ENCODE results near the gene NES. TPM values are rescaled to one million over a fixed set of nuclear protein-coding genes. Genes with fewer than 3 reads are reported as not detected.

The NES gene
- total RNA-seq, 4 donors from 2014 or later, result 13.9 to 34.3 (median 23.9) TPM

- no CpG with 5 or more reads among the region's 9 CpGs for WGBS, 2 donors (ENCODE audit: low coverage in 1 of 2)
- H3K27ac ChIP-seq, result peak overlapping the region in 1 of 4 donors; percentile 62
These were observed 34.0 kb upstream of the NES start for GRCh38 chr1:156711011-156711817.

DNA sequence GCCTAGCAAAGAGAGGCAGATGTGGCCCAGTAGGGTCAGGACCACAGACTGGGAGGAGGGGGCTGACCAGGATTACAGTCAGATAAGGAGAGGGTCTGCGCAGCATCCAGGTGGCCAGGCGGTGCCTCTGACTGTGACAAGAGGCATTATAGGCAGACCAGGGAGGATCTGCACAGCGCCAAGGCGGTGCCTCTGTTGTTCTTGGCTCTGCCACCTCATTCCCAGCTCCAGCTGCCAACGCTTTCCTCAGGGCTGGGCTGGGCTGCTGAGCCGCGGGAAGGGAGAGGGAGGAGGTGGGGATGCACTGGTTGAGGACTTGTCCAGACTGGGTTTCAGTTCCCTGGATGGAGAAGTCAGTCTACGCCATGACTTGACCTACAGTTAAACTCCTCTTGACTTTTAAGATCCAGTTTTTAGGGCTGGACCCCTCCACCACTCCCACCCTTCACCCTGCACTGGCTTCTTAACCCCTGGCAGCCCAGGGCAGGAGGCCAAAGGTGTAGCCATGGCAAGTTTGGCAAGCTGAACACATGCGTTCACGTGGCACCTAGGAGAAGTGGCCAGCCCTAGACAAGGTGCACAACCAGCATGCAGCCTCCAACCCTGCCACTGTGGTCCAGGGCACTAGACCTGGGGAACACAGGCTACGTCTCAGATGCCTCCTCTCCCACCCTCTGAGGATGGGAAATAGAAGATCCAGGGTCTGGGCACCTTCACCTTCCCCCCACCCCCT, 32.7 kb upstream of the NES start:
- peak overlapping the region in 3 of 4 donors; percentile 48 to 85 (median 62) for H3K27ac ChIP-seq

More at GRCh38 chr1:156711011-156711817, 34.0 kb upstream of the NES start:
- Histone ChIP-seq H3K27me3 (no peaks in the 10 kb centered on the region), H3K36me3 (peaks cover 0 to 10% of the 10 kb centered on the region in 2 donors), H3K4me1 (peaks cover 0 to 66% (median 26%) of the 10 kb centered on the region in 3 donors), H3K9me3 (no peaks in the 10 kb centered on the region), H3K4me3 (no peak overlapping the region)
- TF ChIP-seq EP300 (IDR thresholded peaks at IDR 0.05), result no peak
- TF ChIP-seq POLR2AphosphoS5 (IDR thresholded peaks at IDR 0.05), result no peak
- TF ChIP-seq POLR2A (IDR thresholded peaks at IDR 0.05), result no peak
- no peak for TF ChIP-seq CTCF (IDR thresholded peaks at IDR 0.05)
- no peak for ATAC-seq

GRCh38 chr1:156709031-156709430, 31.8 kb upstream of the NES start:
- H3K9me3 ChIP-seq, result no peaks in the 10 kb centered on the region
- no peak for ATAC-seq
- TF ChIP-seq POLR2AphosphoS5 (IDR thresholded peaks at IDR 0.05), result no peak
- no peak for TF ChIP-seq POLR2A (IDR thresholded peaks at IDR 0.05)
- no peak for TF ChIP-seq CTCF (IDR thresholded peaks at IDR 0.05)
- no peak for TF ChIP-seq EP300 (IDR thresholded peaks at IDR 0.05)
- peaks cover 9% of the 10 kb centered on the region for H3K27me3 ChIP-seq
- no peak overlapping the region for H3K4me3 ChIP-seq
- peaks cover 0 to 88% (median 47%) of the 10 kb centered on the region in 3 donors for H3K4me1 ChIP-seq
- WGBS, 2 donors (ENCODE audit: low coverage in 1 of 2), result 93 to 94% methylated on average over 3 of the region's 4 CpGs
- H3K36me3 ChIP-seq, result no peaks in the 10 kb centered on the region
- peak overlapping the region in 3 of 4 donors; percentile 48 to 85 (median 62) for H3K27ac ChIP-seq

More for the DNA sequence above, 32.7 kb upstream of the NES start:
- ATAC-seq, result peak; percentile 68
- TF ChIP-seq POLR2A (IDR thresholded peaks at IDR 0.05) (no peak), POLR2AphosphoS5 (IDR thresholded peaks at IDR 0.05) (no peak), CTCF (IDR thresholded peaks at IDR 0.05) (no peak)
- H3K27me3 ChIP-seq, result no peaks in the 10 kb centered on the region
- H3K4me1 ChIP-seq, result peaks cover 0 to 79% (median 39%) of the 10 kb centered on the region in 3 donors
- no peaks in the 10 kb centered on the region for H3K36me3 ChIP-seq
- WGBS, 2 donors (ENCODE audit: low coverage in 1 of 2), result 40% methylated on average over 3 of the region's 11 CpGs; no CpG with 5 or more reads in 1 of the 2 donors
- H3K9me3 ChIP-seq, result no peaks in the 10 kb centered on the region
- H3K4me3 ChIP-seq, result no peak overlapping the region

DNA sequence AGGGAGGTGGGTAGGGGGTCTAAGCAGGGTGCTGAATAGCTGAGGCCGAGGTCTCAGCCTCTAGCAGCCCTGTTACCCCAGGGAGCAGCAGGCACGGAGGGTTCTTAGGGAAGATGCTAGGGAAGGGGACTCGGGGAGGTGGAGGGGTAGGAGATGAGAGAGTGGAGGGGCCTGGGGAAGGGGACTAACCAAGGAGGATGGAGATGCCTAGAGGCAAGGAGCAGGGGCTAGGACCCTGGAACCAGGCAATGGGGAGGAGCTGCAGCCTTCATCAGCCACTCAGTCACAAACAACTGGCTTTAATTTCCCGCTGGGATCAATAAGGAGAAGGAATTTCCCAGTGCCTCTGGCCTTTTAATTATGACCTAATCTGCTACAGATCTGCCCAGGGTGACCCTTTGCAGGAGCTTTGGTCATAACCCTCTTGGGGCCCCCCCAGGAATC, 31.0 kb upstream of the NES start:
- Histone ChIP-seq H3K4me3 (no peak overlapping the region), H3K36me3 (no peaks in the 10 kb centered on the region), H3K27ac (peak overlapping the region in 3 of 4 donors; percentile 37 to 85 (median 83)), H3K9me3 (no peaks in the 10 kb centered on the region), H3K27me3 (peaks cover 17% of the 10 kb centered on the region), H3K4me1 (peaks cover 0 to 95% (median 47%) of the 10 kb centered on the region in 3 donors)
- WGBS, 2 donors (ENCODE audit: low coverage in 1 of 2), result 53 to 100% methylated on average over 1 to 4 of the region's 4 CpGs
- ATAC-seq, result no peak
- no peak for TF ChIP-seq POLR2A (IDR thresholded peaks at IDR 0.05)
- no peak for TF ChIP-seq POLR2AphosphoS5 (IDR thresholded peaks at IDR 0.05)
- TF ChIP-seq EP300 (IDR thresholded peaks at IDR 0.05), result no peak
- TF ChIP-seq CTCF (IDR thresholded peaks at IDR 0.05), result no peak
